Measurements from ENCODE around the gene FAM107B. TPM values are rescaled to one million over a fixed set of nuclear protein-coding genes. Genes with fewer than 3 reads are reported as not detected.
"Not testable (repeated sequence)": the region's sequence is repeated elsewhere in the genome, so short reads cannot be mapped to it uniquely, and the experiment has no call there.

FAM107B gene
- total and polyA plus RNA-seq, 11 donors: 1.9 to 27.6 (median 4.9) TPM

DNA sequence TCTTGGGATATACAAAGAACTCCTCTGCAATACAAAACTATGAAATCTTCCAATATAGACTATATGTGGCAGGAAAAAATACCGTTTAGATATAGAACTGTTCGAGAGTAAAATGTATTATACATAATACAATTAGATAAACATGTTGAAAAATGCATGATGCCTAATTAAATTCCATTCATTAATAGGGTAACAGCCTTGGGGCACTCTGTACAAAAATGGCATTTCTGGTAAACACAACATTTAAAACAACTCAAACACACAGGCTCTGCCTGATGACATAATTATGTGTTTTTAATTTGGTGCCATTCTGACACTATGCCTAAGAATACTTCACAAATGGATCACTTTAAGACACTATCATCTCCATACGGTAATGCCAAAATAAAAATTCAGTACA, 180.9 kb downstream of the FAM107B start:
- Histone ChIP-seq H3K36me3 (peaks cover 0 to 42% (median 0%) of the 10 kb centered on the region in 9 donors), H3K27ac (no peak overlapping the region), H3K27me3 (no peaks in the 10 kb centered on the region), H3K9me3 (no peaks in the 10 kb centered on the region), H3K4me3 (no peak overlapping the region), H3K4me1 (peaks cover 0 to 7% (median 2%) of the 10 kb centered on the region in 12 donors)
- 86 to 88% (median 88%) methylated on average over 3 of the region's 3 CpGs for WGBS, 4 donors
- ATAC-seq (no peak), DNase-seq (no peak)
- TF ChIP-seq, protein P1, sequence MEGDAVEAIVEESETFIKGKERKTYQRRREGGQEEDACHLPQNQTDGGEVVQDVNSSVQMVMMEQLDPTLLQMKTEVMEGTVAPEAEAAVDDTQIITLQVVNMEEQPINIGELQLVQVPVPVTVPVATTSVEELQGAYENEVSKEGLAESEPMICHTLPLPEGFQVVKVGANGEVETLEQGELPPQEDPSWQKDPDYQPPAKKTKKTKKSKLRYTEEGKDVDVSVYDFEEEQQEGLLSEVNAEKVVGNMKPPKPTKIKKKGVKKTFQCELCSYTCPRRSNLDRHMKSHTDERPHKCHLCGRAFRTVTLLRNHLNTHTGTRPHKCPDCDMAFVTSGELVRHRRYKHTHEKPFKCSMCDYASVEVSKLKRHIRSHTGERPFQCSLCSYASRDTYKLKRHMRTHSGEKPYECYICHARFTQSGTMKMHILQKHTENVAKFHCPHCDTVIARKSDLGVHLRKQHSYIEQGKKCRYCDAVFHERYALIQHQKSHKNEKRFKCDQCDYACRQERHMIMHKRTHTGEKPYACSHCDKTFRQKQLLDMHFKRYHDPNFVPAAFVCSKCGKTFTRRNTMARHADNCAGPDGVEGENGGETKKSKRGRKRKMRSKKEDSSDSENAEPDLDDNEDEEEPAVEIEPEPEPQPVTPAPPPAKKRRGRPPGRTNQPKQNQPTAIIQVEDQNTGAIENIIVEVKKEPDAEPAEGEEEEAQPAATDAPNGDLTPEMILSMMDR (IDR thresholded peaks at IDR 0.05): no peak
- TF ChIP-seq POLR2A (IDR thresholded peaks at IDR 0.05): no peak
- intact Hi-C loops (cut with DNase I): no loop called here

- peak in 3 of 4 donors; percentile 52 to 74 (median 73) for ATAC-seq
- Histone ChIP-seq H3K36me3 (peaks cover 0 to 33% (median 0%) of the 10 kb centered on the region in 9 donors), H3K27ac (no peak overlapping the region), H3K4me1 (peaks cover 0 to 19% (median 8%) of the 10 kb centered on the region in 12 donors), H3K27me3 (no peaks in the 10 kb centered on the region), H3K4me3 (no peak overlapping the region), H3K9me3 (no peaks in the 10 kb centered on the region)
- no peak for TF ChIP-seq POLR2A (IDR thresholded peaks at IDR 0.05)
- intact Hi-C loops (cut with DNase I): no loop called here
- no peak for DNase-seq
- WGBS, 4 donors: 60 to 73% (median 67%) methylated on average over 6 of the region's 6 CpGs
Observed at GRCh38 chr10:14592566-14592965, 182.1 kb downstream of the FAM107B start.

GRCh38 chr10:14592026-14592425, 182.7 kb downstream of the FAM107B start:
- WGBS, 4 donors: 94 to 96% (median 95%) methylated on average over 5 of the region's 5 CpGs

GRCh38 chr10:14588938-14589294, 185.8 kb downstream of the FAM107B start:
- H3K9me3 ChIP-seq; DNase-seq; ATAC-seq; intact Hi-C loops (cut with DNase I); H3K4me3 ChIP-seq; H3K27me3 ChIP-seq: not testable (repeated sequence)
- 87 to 94% (median 93%) methylated on average over 6 of the region's 6 CpGs for WGBS, 4 donors
- Histone ChIP-seq H3K27ac (peak overlapping the region in 1 of 12 donors; percentile 89), H3K4me1 (peaks cover 0 to 53% (median 8%) of the 10 kb centered on the region in 12 donors), H3K36me3 (peaks cover 0 to 15% (median 0%) of the 10 kb centered on the region in 9 donors)

More at GRCh38 chr10:14592026-14592425, 182.7 kb downstream of the FAM107B start:
- no peak overlapping the region for H3K4me3 ChIP-seq
- peaks cover 0 to 25% (median 8%) of the 10 kb centered on the region in 12 donors for H3K4me1 ChIP-seq
- no peaks in the 10 kb centered on the region for H3K9me3 ChIP-seq
- DNase-seq: no peak
- H3K27ac ChIP-seq: no peak overlapping the region
- intact Hi-C loops (cut with DNase I): no loop called here
- H3K27me3 ChIP-seq: no peaks in the 10 kb centered on the region
- TF ChIP-seq, protein P1 (IDR thresholded peaks at IDR 0.05): no peak
- peaks cover 0 to 28% (median 0%) of the 10 kb centered on the region in 9 donors for H3K36me3 ChIP-seq
- no peak for ATAC-seq

DNA sequence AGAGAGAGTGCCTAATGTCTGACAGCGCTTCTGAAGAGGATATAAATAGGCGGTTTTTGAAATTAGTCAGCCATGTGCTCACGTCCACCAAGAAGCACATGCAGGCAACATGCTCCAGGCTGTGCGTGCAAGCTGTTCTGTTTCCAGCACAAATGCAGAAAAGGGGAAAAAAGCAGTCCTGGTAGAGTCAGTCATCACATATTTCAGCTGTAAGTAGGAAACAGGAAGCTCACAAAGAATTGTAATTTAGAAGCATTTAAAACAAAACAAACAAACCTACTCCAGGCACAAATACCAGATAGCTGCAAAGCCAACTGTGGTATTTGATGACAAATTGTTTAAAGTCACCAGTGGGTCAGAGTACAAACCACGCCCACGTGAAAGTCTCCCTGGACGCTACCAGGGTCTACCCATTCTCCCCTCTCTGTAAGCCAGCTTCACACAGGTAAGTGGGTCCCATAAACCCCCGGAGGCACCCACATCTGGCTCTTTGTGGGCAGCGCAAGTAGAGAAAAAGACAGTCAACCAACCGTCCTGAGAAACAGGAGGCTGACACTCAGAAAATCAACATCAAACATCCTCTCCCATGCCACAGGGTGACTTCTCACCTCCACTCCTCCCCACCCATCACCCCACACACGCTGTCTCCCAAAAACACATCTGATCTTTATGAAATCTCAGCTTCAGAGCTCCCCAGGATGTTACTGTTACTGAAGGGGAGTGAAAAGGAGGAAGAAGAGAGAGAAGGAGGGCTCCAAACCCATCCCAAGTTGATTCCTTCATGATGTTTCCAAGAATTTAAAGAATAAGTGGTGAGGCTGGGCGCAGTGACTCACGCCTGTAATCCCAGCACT, 186.4 kb downstream of the FAM107B start:
- Histone ChIP-seq H3K4me3 (peak overlapping the region in 1 of 12 donors; percentile 4), H3K27ac (peak overlapping the region in 2 of 12 donors; percentile 7 to 89), H3K9me3 (no peaks in the 10 kb centered on the region), H3K36me3 (peaks cover 0 to 15% (median 0%) of the 10 kb centered on the region in 9 donors), H3K27me3 (no peaks in the 10 kb centered on the region), H3K4me1 (peaks cover 0 to 58% (median 8%) of the 10 kb centered on the region in 12 donors)
- peak in 3 of 4 donors; percentile 59 to 74 (median 63) for ATAC-seq
- WGBS, 4 donors: 69 to 78% (median 73%) methylated on average over 13 of the region's 13 CpGs
- intact Hi-C loops (cut with DNase I): no loop called here
- DNase-seq: no peak
- TF ChIP-seq, protein P1 (IDR thresholded peaks at IDR 0.05): no peak
- TF ChIP-seq POLR2A (IDR thresholded peaks at IDR 0.05): no peak

Data from heart left ventricle (tissue), 16 donors.